Heart right ventricle (tissue), 16 donors: ENCODE measurements around the gene HAUS2. TPM values are rescaled to one million over a fixed set of nuclear protein-coding genes. Genes with fewer than 3 reads are reported as not detected.
A peak's percentile ranks its signal among the peaks of the same experiment; 100 is the strongest.
"Not testable (repeated sequence)": the region's sequence is repeated elsewhere in the genome, so short reads cannot be mapped to it uniquely, and the experiment has no call there.

Experiments used
- ATAC-seq, 8 donors: fragments of 200-7000 bp; cut with Tn5 transposase; one replicate each; pipeline ENCODE4 v1.9.1; 2020; ENCODE audit warnings: mild to moderate bottlenecking in 8 of 8, moderate library complexity in 8 of 8, moderate number of reproducible peaks in 1 of 8
- DNase-seq, 2 donors: peaks; one replicate each; pipeline ENCODE4 v3.0.0-alpha.2; 2020
- H3K27ac ChIP-seq, 10 donors: fragments of 200-600 bp; sonication (generic) in 2 of 10; one replicate each; pipeline versions ENCODE4 v1.5.0 to v1.8.0; 2020 to 2022; ENCODE audit warnings: mild to moderate bottlenecking in 3 of 10
- H3K27me3 ChIP-seq, 7 donors: fragments of 200-600 bp; one replicate each; pipeline ENCODE4 v1.8.0; 2021 to 2022; ENCODE audit warnings: mild to moderate bottlenecking in 2 of 7
- H3K36me3 ChIP-seq, 9 donors: fragments of 200-600 bp; sonication (generic) in 1 of 9; one replicate each; pipeline versions ENCODE4 v1.5.0 to v1.8.0; 2020 to 2022; ENCODE audit warnings: mild to moderate bottlenecking in 2 of 9
- H3K4me1 ChIP-seq, 9 donors: fragments of 200-600 bp; sonication (generic) in 1 of 9; one replicate each; pipeline versions ENCODE4 v1.5.0 to v1.8.0; 2020 to 2022; ENCODE audit warnings: mild to moderate bottlenecking in 4 of 9
- H3K4me3 ChIP-seq, 10 donors: fragments of 200-600 bp; sonication (generic) in 2 of 10; one replicate each; pipeline versions ENCODE4 v1.5.0 to v1.8.0; 2020 to 2022; ENCODE audit warnings: mild to moderate bottlenecking in 7 of 10, moderate library complexity in 2 of 10
- H3K9me3 ChIP-seq, 11 donors: fragments of 200-600 bp in 10 of 11; sonication (generic) in 2 of 11; one replicate each; pipeline versions ENCODE4 v1.5.0 to v1.8.0; 2013 to 2022; ENCODE audit warnings: mild to moderate bottlenecking in 2 of 11, control low read depth in 1 of 11, moderate library complexity in 1 of 11
- CTCF ChIP-seq, 9 donors: fragments of 200-600 bp; sonication (generic) in 2 of 9; IDR thresholded peaks; one replicate each; pipeline versions ENCODE4 v1.5.0 to v1.8.0; 2021 to 2022; ENCODE audit warnings: antibody characterized with exemption in 9 of 9, mild to moderate bottlenecking in 5 of 9, moderate library complexity in 1 of 9
- WGBS, 2 donors: extraction: QIAGEN DNeasy Blood & Tissue Kit; methylation state at CpG; one replicate each; pipeline ENCODE4 v1.1.7; 2013; ENCODE audit warnings: inconsistent platforms in 1 of 2; 5-methylcytosine and 5-hydroxymethylcytosine counted together
- intact Hi-C, 10 donors: fragments of 100-400 bp; cut with DNase I; formaldehyde crosslinking; loops; one replicate each; pipeline versions ENCODE4 v1.11.1 to v1.14.2; 2022
- polyA plus RNA-seq, 2 donors: library from polyadenylated mRNA; stranded (reverse); fragments of 200-250 nt; gene quantifications; one replicate each; pipeline ENCODE4 v1.2.3, GENCODE V29; 2013
- total RNA-seq, 10 donors: library from RNA; stranded (reverse); fragmentation: NEBNext Ultra II Directional in 3 of 10; extraction: Animal tissue kit (Norgen Biotek cat#: 25700) in 3 of 10; gene quantifications; one replicate each; pipeline versions ENCODE4 v1.2.1 to v1.2.4, GENCODE V29; 2021 to 2023
- donor health status: Arrhythmogenic right ventricular cardiomyopathy.
- donor health status: ischemic (EF 13 %, LVEDD 7.1; RV severe dilation, severe dysfunction).
- donor health status: healthy with polysubstance abuse.
- donor health status: DM: no; HTN: yes; CAD: no.
- donor health status: DM: no; HTN: no; CAD: no.
- donor health status: ischemic (EF 25% LVEDD 6.9; RV normal size, moderate dysfunction).
- donor health status: ischemic (EF 25% LVEDD 5.7; RV mildly dilated, moderate dysfunction).
- donor health status: healthy.
- donor health status: DM: yes; HTN: yes; CAD: no.
- donor health status: Ischemic cardiomyopathy.
- donor health status: ischemic (EF 35%, LVEDD 5.7; RV mildly dilated, moderate dysfunction).
- donor health status: nonischemic (EF 11% LVEDD 7.7; RV severe dilation, severe dysfunction).
- donor health status: DM: yes; HTN: yes; CAD: no.
- donor health status: PGD.
- donor health status: ischemic (EF 29% LVEDD 5.4; RV normal size, mild dysfunction).
- donor health status: nonischemic (EF 23%, LVEDD 6.1; RV moderate dilation, normal function).

HAUS2 gene
- total and polyA plus RNA-seq, 12 donors = 5.5 to 17.0 (median 10.8) TPM

- Histone ChIP-seq H3K4me3 (no peak overlapping the region), H3K27me3 (no peaks in the 10 kb centered on the region), H3K27ac (peak overlapping the region; percentile 28 to 78 (median 68)), H3K9me3 (no peaks in the 10 kb centered on the region), H3K4me1 (peaks cover 3 to 77% (median 37%) of the 10 kb centered on the region in 9 donors), H3K36me3 (peaks cover 0 to 45% (median 0%) of the 10 kb centered on the region in 9 donors)
- DNase-seq (no peak), ATAC-seq (peak in 5 of 8 donors; percentile 6 to 21 (median 16))
- intact Hi-C loops = loop anchor here in 1 of 10 donors (10.0 kb wide), 1 partner anchor 52 kb away; no protein-coding TSS in a partner anchor
- WGBS, 2 donors = 63 to 69% methylated on average over 3 of the region's 3 CpGs
- no peak for TF ChIP-seq CTCF (IDR thresholded peaks at IDR 0.05)
Observed at GRCh38 chr15:42592716-42593115, 44.1 kb downstream of the HAUS2 start.

DNA sequence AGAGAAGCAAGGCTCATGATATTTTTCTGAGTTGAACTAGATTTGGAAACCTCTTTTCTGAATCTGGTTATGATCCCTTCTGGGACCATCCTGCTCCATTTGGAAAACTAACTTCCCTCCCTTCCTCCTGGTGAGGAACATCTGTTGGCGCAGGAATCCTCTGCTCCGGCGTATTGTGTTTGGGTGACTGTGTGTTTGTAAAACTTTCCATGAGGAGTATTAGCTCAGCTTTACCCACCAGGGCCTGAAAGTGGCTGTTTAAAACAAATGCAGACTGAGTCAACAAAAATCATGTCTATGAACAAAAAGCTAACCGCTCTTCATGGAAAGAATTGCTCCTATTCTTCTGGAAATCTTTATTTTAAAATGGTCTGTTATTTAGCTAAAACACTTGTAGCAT is 44.5 kb downstream of the HAUS2 start:
- ATAC-seq (peak; percentile 61 to 89 (median 86)), DNase-seq (peak; percentile 29 to 57)
- Histone ChIP-seq H3K27me3 (no peaks in the 10 kb centered on the region), H3K9me3 (no peaks in the 10 kb centered on the region), H3K27ac (peak overlapping the region; percentile 28 to 78 (median 68)), H3K4me3 (peak overlapping the region in 1 of 10 donors; percentile 13), H3K4me1 (peaks cover 3 to 73% (median 36%) of the 10 kb centered on the region in 9 donors), H3K36me3 (peaks cover 0 to 43% (median 0%) of the 10 kb centered on the region in 9 donors)
- WGBS, 2 donors = 41 to 47% methylated on average over 4 of the region's 4 CpGs
- no peak for TF ChIP-seq CTCF (IDR thresholded peaks at IDR 0.05)
- intact Hi-C loops = loop anchor here in 1 of 10 donors (10.0 kb wide), 1 partner anchor 52 kb away; no protein-coding TSS in a partner anchor

- intact Hi-C loops = loop anchor here in 1 of 10 donors (10.0 kb wide), 1 partner anchor 51 kb away; no protein-coding TSS in a partner anchor
- no peak overlapping the region for H3K4me3 ChIP-seq
- peaks cover 3 to 64% (median 28%) of the 10 kb centered on the region in 9 donors for H3K4me1 ChIP-seq
- H3K27me3 ChIP-seq = no peaks in the 10 kb centered on the region
- H3K27ac ChIP-seq = peak overlapping the region in 9 of 10 donors; percentile 37 to 78 (median 68)
- TF ChIP-seq CTCF (IDR thresholded peaks at IDR 0.05) = no peak
- WGBS, 2 donors = 65 to 70% methylated on average over 5 of the region's 5 CpGs
- DNase-seq = no peak
- H3K9me3 ChIP-seq = no peaks in the 10 kb centered on the region
- no peak for ATAC-seq
- peaks cover 0 to 47% (median 0%) of the 10 kb centered on the region in 9 donors for H3K36me3 ChIP-seq
Observed at GRCh38 chr15:42594095-42594494, 45.5 kb downstream of the HAUS2 start.

GRCh38 chr15:42595626-42596240 is 47.1 kb downstream of the HAUS2 start:
- Histone ChIP-seq H3K4me1 (peaks cover 3 to 67% (median 26%) of the 10 kb centered on the region in 9 donors), H3K9me3 (no peaks in the 10 kb centered on the region), H3K4me3 (no peak overlapping the region), H3K27me3 (no peaks in the 10 kb centered on the region), H3K36me3 (peaks cover 0 to 35% (median 0%) of the 10 kb centered on the region in 9 donors), H3K27ac (peak overlapping the region in 7 of 10 donors; percentile 11 to 72 (median 43))
- intact Hi-C loops = loop anchor here in 1 of 10 donors (10.0 kb wide), 1 partner anchor 49 kb away; no protein-coding TSS in a partner anchor
- DNase-seq = peak in 1 of 2 donors; percentile 26
- WGBS, 2 donors = 65 to 68% methylated on average over 4 of the region's 4 CpGs
- ATAC-seq = peak in 7 of 8 donors; percentile 42 to 80 (median 65)
- TF ChIP-seq CTCF (IDR thresholded peaks at IDR 0.05) = no peak

DNA sequence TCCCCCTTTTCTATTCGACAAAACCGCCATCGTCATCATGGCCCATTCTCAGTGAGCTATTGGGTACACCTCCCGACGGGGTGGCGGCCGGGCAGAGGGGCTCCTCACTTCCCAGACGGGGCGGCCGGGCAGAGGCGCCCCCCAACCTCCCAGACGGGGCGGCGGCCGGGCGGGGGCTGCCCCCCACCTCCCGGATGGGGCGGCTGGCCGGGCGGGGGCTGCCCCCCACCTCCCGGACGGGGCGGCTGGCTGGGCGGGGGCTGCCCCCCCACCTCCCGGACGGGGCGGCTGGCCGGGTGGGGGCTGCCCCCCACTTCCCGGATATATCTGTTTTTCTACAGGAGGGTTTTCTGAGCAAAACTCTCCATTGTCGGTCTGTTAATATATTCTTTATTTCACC is 52.7 kb downstream of the HAUS2 start:
- H3K9me3 ChIP-seq, H3K27me3 ChIP-seq, H3K27ac ChIP-seq, H3K4me3 ChIP-seq, intact Hi-C loops, ATAC-seq, DNase-seq: not testable (repeated sequence)
- Histone ChIP-seq H3K36me3 (peaks cover 0 to 20% (median 0%) of the 10 kb centered on the region in 9 donors), H3K4me1 (peaks cover 6 to 44% (median 22%) of the 10 kb centered on the region in 9 donors)
- WGBS, 2 donors = 95 to 96% methylated on average over 29 to 30 of the region's 30 CpGs
